Activated T-cell treated with anti-CD3 and anti-CD28 coated beads, Interleukin-2, amount 50 U/mL, for 24 hours (primary cell): ENCODE measurements around the gene PTPRB.

ENCODE experiments used
- DNase-seq: peaks from one replicate; pipeline ENCODE4 v3.0.0-alpha.2; 2020
- H3K27ac Mint-ChIP-seq: 2 replicates; pipeline ENCODE4 v1.8.0; 2020; ENCODE audit warnings: mild to moderate bottlenecking, mixed read lengths
- H3K27me3 Mint-ChIP-seq: 2 replicates; pipeline ENCODE4 v1.8.0; 2020; ENCODE audit warnings: mixed read lengths
- H3K36me3 Mint-ChIP-seq: 2 replicates; pipeline ENCODE4 v1.8.0; 2020; ENCODE audit warnings: low read depth, mixed read lengths
- H3K4me1 Mint-ChIP-seq: 2 replicates; pipeline ENCODE4 v1.8.0; 2020; ENCODE audit warnings: low read depth, mixed read lengths
- H3K4me3 Mint-ChIP-seq: 2 replicates; pipeline ENCODE4 v1.8.0; 2020; ENCODE audit warnings: mild to moderate bottlenecking, moderate library complexity, mixed read lengths
- H3K9me3 Mint-ChIP-seq: 2 replicates; pipeline ENCODE4 v1.8.0; 2020; ENCODE audit warnings: mixed read lengths

PTPRB gene

GRCh38 chr12:70637303-70638085 lies at the start of gene PTPRB:
Gene PTPRB, minus strand, starts transcription at chr12:70637429. Its CDS starts 34 bp downstream, at chr12:70637395.
- H3K4me3 Mint-ChIP-seq, result no peak within 1 kb of the TSS
- H3K27me3 Mint-ChIP-seq, result peaks cover 38% of the 10 kb centered on the region
- no peaks in the 10 kb centered on the region for H3K9me3 Mint-ChIP-seq
- H3K27ac Mint-ChIP-seq, result no peak within 1 kb of the TSS
- H3K36me3 Mint-ChIP-seq, result no peaks in the 10 kb centered on the region
- H3K4me1 Mint-ChIP-seq, result no peaks in the 10 kb centered on the region
- DNase-seq, result no peak

- Mint-ChIP-seq H3K27me3 (peaks cover 7% of the 10 kb centered on the region), H3K9me3 (no peaks in the 10 kb centered on the region)
Observed at GRCh38 chr12:70686907-70687306, 49.7 kb upstream of the PTPRB start.

GRCh38 chr12:70686299-70686698 lies 49.1 kb upstream of the PTPRB start:
- no peak overlapping the region for H3K27ac Mint-ChIP-seq
- H3K27me3 Mint-ChIP-seq, result peaks cover 12% of the 10 kb centered on the region
- no peaks in the 10 kb centered on the region for H3K9me3 Mint-ChIP-seq
- H3K36me3 Mint-ChIP-seq, result no peaks in the 10 kb centered on the region
- no peaks in the 10 kb centered on the region for H3K4me1 Mint-ChIP-seq
- DNase-seq, result no peak
- H3K4me3 Mint-ChIP-seq, result no peak overlapping the region

More at GRCh38 chr12:70686907-70687306, 49.7 kb upstream of the PTPRB start:
- no peaks in the 10 kb centered on the region for H3K4me1 Mint-ChIP-seq
- H3K36me3 Mint-ChIP-seq, result no peaks in the 10 kb centered on the region
- no peak overlapping the region for H3K27ac Mint-ChIP-seq
- no peak overlapping the region for H3K4me3 Mint-ChIP-seq
- DNase-seq, result no peak

GRCh38 chr12:70683976-70684375 lies 46.7 kb upstream of the PTPRB start:
- H3K4me1 Mint-ChIP-seq, result no peaks in the 10 kb centered on the region
- H3K27me3 Mint-ChIP-seq, result peaks cover 15% of the 10 kb centered on the region
- no peaks in the 10 kb centered on the region for H3K9me3 Mint-ChIP-seq
- no peak overlapping the region for H3K4me3 Mint-ChIP-seq
- no peak for DNase-seq
- H3K36me3 Mint-ChIP-seq, result no peaks in the 10 kb centered on the region
- no peak overlapping the region for H3K27ac Mint-ChIP-seq

- no peaks in the 10 kb centered on the region for H3K36me3 Mint-ChIP-seq
- DNase-seq, result no peak
- no peaks in the 10 kb centered on the region for H3K4me1 Mint-ChIP-seq
- H3K27me3 Mint-ChIP-seq, result no peaks in the 10 kb centered on the region
- H3K9me3 Mint-ChIP-seq, result no peaks in the 10 kb centered on the region
- no peak overlapping the region for H3K27ac Mint-ChIP-seq
- no peak overlapping the region for H3K4me3 Mint-ChIP-seq
Observed at GRCh38 chr12:70671698-70672097, 34.5 kb upstream of the PTPRB start.

- no peak for DNase-seq
- no peaks in the 10 kb centered on the region for H3K9me3 Mint-ChIP-seq
- no peak overlapping the region for H3K27ac Mint-ChIP-seq
- H3K4me3 Mint-ChIP-seq, result no peak overlapping the region
- no peaks in the 10 kb centered on the region for H3K27me3 Mint-ChIP-seq
- no peaks in the 10 kb centered on the region for H3K36me3 Mint-ChIP-seq
- no peaks in the 10 kb centered on the region for H3K4me1 Mint-ChIP-seq
Observed at GRCh38 chr12:70670948-70671347, 33.7 kb upstream of the PTPRB start.

- no peaks in the 10 kb centered on the region for H3K9me3 Mint-ChIP-seq
- H3K4me3 Mint-ChIP-seq, result no peak overlapping the region
- no peaks in the 10 kb centered on the region for H3K36me3 Mint-ChIP-seq
- no peak for DNase-seq
- H3K4me1 Mint-ChIP-seq, result no peaks in the 10 kb centered on the region
- no peak overlapping the region for H3K27ac Mint-ChIP-seq
- H3K27me3 Mint-ChIP-seq, result no peaks in the 10 kb centered on the region
Observed at GRCh38 chr12:70667253-70667652, 30.0 kb upstream of the PTPRB start.

GRCh38 chr12:70666364-70666763 lies 29.1 kb upstream of the PTPRB start:
- no peaks in the 10 kb centered on the region for H3K27me3 Mint-ChIP-seq
- no peak overlapping the region for H3K4me3 Mint-ChIP-seq
- H3K4me1 Mint-ChIP-seq, result peaks cover 6% of the 10 kb centered on the region

GRCh38 chr12:70664465-70664881 lies 27.2 kb upstream of the PTPRB start:
- Mint-ChIP-seq H3K27ac (no peak overlapping the region), H3K36me3 (no peaks in the 10 kb centered on the region), H3K9me3 (no peaks in the 10 kb centered on the region), H3K4me3 (no peak overlapping the region), H3K27me3 (no peaks in the 10 kb centered on the region), H3K4me1 (peaks cover 6% of the 10 kb centered on the region)
- no peak for DNase-seq

More at GRCh38 chr12:70666364-70666763, 29.1 kb upstream of the PTPRB start:
- H3K36me3 Mint-ChIP-seq, result no peaks in the 10 kb centered on the region
- no peak overlapping the region for H3K27ac Mint-ChIP-seq
- no peaks in the 10 kb centered on the region for H3K9me3 Mint-ChIP-seq
- no peak for DNase-seq

GRCh38 chr12:70663838-70664237 lies 26.6 kb upstream of the PTPRB start:
- Mint-ChIP-seq H3K4me1 (peaks cover 6% of the 10 kb centered on the region), H3K9me3 (no peaks in the 10 kb centered on the region), H3K4me3 (no peak overlapping the region)

GRCh38 chr12:70661466-70662161 lies 24.4 kb upstream of the PTPRB start:
- H3K36me3 Mint-ChIP-seq, result no peaks in the 10 kb centered on the region
- DNase-seq, result no peak
- H3K27ac Mint-ChIP-seq, result no peak overlapping the region
- no peaks in the 10 kb centered on the region for H3K9me3 Mint-ChIP-seq
- H3K27me3 Mint-ChIP-seq, result peaks cover 4% of the 10 kb centered on the region
- H3K4me3 Mint-ChIP-seq, result no peak overlapping the region
- H3K4me1 Mint-ChIP-seq, result peaks cover 6% of the 10 kb centered on the region

More at GRCh38 chr12:70663838-70664237, 26.6 kb upstream of the PTPRB start:
- H3K36me3 Mint-ChIP-seq, result no peaks in the 10 kb centered on the region
- DNase-seq, result no peak
- H3K27me3 Mint-ChIP-seq, result peaks cover 4% of the 10 kb centered on the region
- H3K27ac Mint-ChIP-seq, result no peak overlapping the region

- no peak for DNase-seq
- Mint-ChIP-seq H3K27me3 (peaks cover 4% of the 10 kb centered on the region), H3K4me1 (peaks cover 6% of the 10 kb centered on the region), H3K36me3 (no peaks in the 10 kb centered on the region), H3K4me3 (no peak overlapping the region), H3K27ac (no peak overlapping the region), H3K9me3 (no peaks in the 10 kb centered on the region)
Observed at GRCh38 chr12:70660620-70661219, 23.5 kb upstream of the PTPRB start.

GRCh38 chr12:70660002-70660604 lies 22.9 kb upstream of the PTPRB start:
- Mint-ChIP-seq H3K9me3 (no peaks in the 10 kb centered on the region), H3K27me3 (peaks cover 4% of the 10 kb centered on the region), H3K27ac (no peak overlapping the region), H3K4me1 (peaks cover 6% of the 10 kb centered on the region), H3K4me3 (no peak overlapping the region), H3K36me3 (no peaks in the 10 kb centered on the region)
- no peak for DNase-seq

- Mint-ChIP-seq H3K27ac (no peak overlapping the region), H3K4me1 (peaks cover 6% of the 10 kb centered on the region)
- no peak for DNase-seq
Observed at GRCh38 chr12:70659077-70659606, 21.9 kb upstream of the PTPRB start.

More at GRCh38 chr12:70659077-70659606, 21.9 kb upstream of the PTPRB start:
- Mint-ChIP-seq H3K36me3 (no peaks in the 10 kb centered on the region), H3K9me3 (no peaks in the 10 kb centered on the region), H3K4me3 (no peak overlapping the region), H3K27me3 (peaks cover 4% of the 10 kb centered on the region)
